Right atrium auricular region (tissue), 2 donors: ENCODE measurements around the gene ZNF860. TPM values are rescaled to one million over a fixed set of nuclear protein-coding genes. Genes with fewer than 3 reads are reported as not detected.
A peak's percentile ranks its signal among the peaks of the same experiment; 100 is the strongest.

ENCODE experiments used
- DNase-seq: peaks from one replicate; pipeline ENCODE4 v3.0.0-alpha.2; 2019; ENCODE audit warnings: low spot score
- H3K27ac ChIP-seq, 2 donors: fragments of 200-600 bp; sonication (generic); 1 replicate in 1 of 2; 2 replicates in 1 of 2; pipeline ENCODE4 v1.5.1; 2016 to 2019
- H3K27me3 ChIP-seq, 2 donors: fragments of 200-600 bp; sonication (generic); one replicate each; pipeline versions ENCODE4 v1.5.1 to v1.6.0; 2017 to 2019
- H3K36me3 ChIP-seq: fragments of 200-600 bp; sonication (generic); one replicate; pipeline ENCODE4 v1.5.1; 2016
- H3K4me1 ChIP-seq, 2 donors: fragments of 200-600 bp; sonication (generic); one replicate each; pipeline versions ENCODE4 v1.5.1 to v1.6.0; 2017 to 2019
- H3K4me3 ChIP-seq, 2 donors: fragments of 200-600 bp; sonication (generic); 1 replicate in 1 of 2; 2 replicates in 1 of 2; pipeline ENCODE4 v1.5.1; 2017 to 2019; ENCODE audit warnings: mild to moderate bottlenecking in 1 of 2, moderate library complexity in 1 of 2
- H3K9me3 ChIP-seq, 2 donors: fragments of 200-600 bp; sonication (generic); one replicate each; pipeline ENCODE4 v1.5.1; 2019
- CTCF ChIP-seq, 2 donors: fragments of 200-600 bp; sonication (generic); IDR thresholded peaks; one replicate each; pipeline ENCODE4 v1.5.1; 2019; ENCODE audit warnings: antibody characterized with exemption in 2 of 2
- total RNA-seq, 2 donors: library from RNA; depleted of rRNA; stranded (reverse); fragments of >200 nt; gene quantifications; one replicate each; pipeline ENCODE4 v1.1.0, GENCODE V29; 2016

ZNF860 gene
- total RNA-seq, 2 donors from 2014 or later: 0.28 TPM; not detected in 1

- peaks cover 0 to 4% of the 10 kb centered on the region in 2 donors for H3K4me1 ChIP-seq
- H3K27me3 ChIP-seq: no peaks in the 10 kb centered on the region
- H3K27ac ChIP-seq: no peak overlapping the region
- H3K4me3 ChIP-seq: no peak overlapping the region
- no peaks in the 10 kb centered on the region for H3K9me3 ChIP-seq
- H3K36me3 ChIP-seq: no peaks in the 10 kb centered on the region
- no peak for DNase-seq
- TF ChIP-seq CTCF (IDR thresholded peaks at IDR 0.05): no peak
Measured at GRCh38 chr3:31937225-31937624, 44.3 kb upstream of the ZNF860 start.

- Histone ChIP-seq H3K27me3 (no peaks in the 10 kb centered on the region), H3K4me3 (no peak overlapping the region), H3K27ac (no peak overlapping the region), H3K4me1 (peaks cover 0 to 19% of the 10 kb centered on the region in 2 donors), H3K9me3 (no peaks in the 10 kb centered on the region), H3K36me3 (no peaks in the 10 kb centered on the region)
- TF ChIP-seq CTCF (IDR thresholded peaks at IDR 0.05): no peak
- DNase-seq: no peak
Measured at GRCh38 chr3:31942446-31942845, 39.1 kb upstream of the ZNF860 start.

DNA sequence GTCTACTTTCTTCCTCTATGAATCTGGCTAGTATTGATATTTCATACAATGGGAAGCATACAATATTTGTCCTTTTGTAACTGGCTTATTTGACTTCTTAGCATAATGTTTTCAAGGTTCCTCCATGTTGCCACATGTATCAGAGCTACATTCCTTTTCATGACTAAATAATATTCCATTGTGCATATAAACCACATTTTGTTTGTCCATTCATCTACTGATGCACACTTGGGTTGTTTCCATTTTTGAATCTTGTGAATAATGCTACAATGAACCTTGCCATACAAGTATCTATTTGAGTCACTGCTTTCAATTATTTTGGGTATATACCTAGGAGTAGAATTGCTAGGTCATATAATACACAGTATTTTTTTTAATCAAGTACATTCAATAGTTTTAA, 38.5 kb upstream of the ZNF860 start:
- no peak for DNase-seq

GRCh38 chr3:31945738-31946052, 35.9 kb upstream of the ZNF860 start:
- no peak for TF ChIP-seq CTCF (IDR thresholded peaks at IDR 0.05)
- Histone ChIP-seq H3K9me3 (peaks cover 0 to 9% of the 10 kb centered on the region in 2 donors), H3K27me3 (no peaks in the 10 kb centered on the region), H3K27ac (peak overlapping the region; percentile 6 to 18), H3K4me1 (peaks cover 0 to 19% of the 10 kb centered on the region in 2 donors), H3K36me3 (no peaks in the 10 kb centered on the region), H3K4me3 (no peak overlapping the region)
- DNase-seq: no peak

More for the DNA sequence above, 38.5 kb upstream of the ZNF860 start:
- H3K27ac ChIP-seq: no peak overlapping the region
- H3K36me3 ChIP-seq: no peaks in the 10 kb centered on the region
- peaks cover 0 to 19% of the 10 kb centered on the region in 2 donors for H3K4me1 ChIP-seq
- H3K4me3 ChIP-seq: no peak overlapping the region
- no peaks in the 10 kb centered on the region for H3K9me3 ChIP-seq
- no peaks in the 10 kb centered on the region for H3K27me3 ChIP-seq
- no peak for TF ChIP-seq CTCF (IDR thresholded peaks at IDR 0.05)

DNA sequence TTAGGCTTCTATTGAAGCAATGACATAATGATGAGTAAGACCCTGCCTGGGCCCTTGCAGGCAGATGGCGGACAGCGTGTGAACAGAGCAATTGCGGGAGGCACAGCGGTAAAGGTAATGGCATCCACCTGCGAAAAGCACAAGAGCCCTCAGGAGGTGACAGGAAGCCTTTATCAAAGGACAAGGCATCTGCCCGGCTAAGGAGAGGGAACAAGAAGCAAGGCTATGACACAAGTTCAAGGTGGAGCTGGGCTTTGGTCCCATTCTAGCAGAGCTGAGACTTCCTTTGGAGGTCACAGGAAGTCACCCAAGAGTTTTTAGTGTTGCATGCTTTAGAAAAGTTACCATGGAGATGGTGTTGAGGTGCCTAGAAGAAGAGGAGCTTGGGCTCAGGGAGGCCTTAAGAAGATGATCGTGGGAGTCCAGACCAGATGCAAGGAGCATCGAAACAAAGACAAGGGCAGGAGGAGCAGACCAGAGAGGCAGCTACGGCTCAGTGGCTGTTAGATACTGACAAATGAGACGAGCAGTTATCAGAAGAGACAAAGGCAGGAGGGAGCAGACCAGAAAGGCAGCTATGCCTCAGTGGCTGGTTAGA, 35.0 kb upstream of the ZNF860 start:
- H3K27ac ChIP-seq: peak overlapping the region in 1 of 2 donors; percentile 23
- DNase-seq: no peak
- TF ChIP-seq CTCF (IDR thresholded peaks at IDR 0.05): no peak
- H3K36me3 ChIP-seq: no peaks in the 10 kb centered on the region
- peaks cover 0 to 16% of the 10 kb centered on the region in 2 donors for H3K4me1 ChIP-seq
- H3K4me3 ChIP-seq: no peak overlapping the region
- H3K27me3 ChIP-seq: no peaks in the 10 kb centered on the region
- H3K9me3 ChIP-seq: peaks cover 0 to 9% of the 10 kb centered on the region in 2 donors

- H3K27me3 ChIP-seq: no peaks in the 10 kb centered on the region
- peak overlapping the region in 1 of 2 donors; percentile 23 for H3K27ac ChIP-seq
- H3K9me3 ChIP-seq: peaks cover 0 to 9% of the 10 kb centered on the region in 2 donors
- DNase-seq: no peak
- H3K36me3 ChIP-seq: no peaks in the 10 kb centered on the region
- TF ChIP-seq CTCF (IDR thresholded peaks at IDR 0.05): no peak
- H3K4me1 ChIP-seq: peaks cover 0 to 15% of the 10 kb centered on the region in 2 donors
- H3K4me3 ChIP-seq: no peak overlapping the region
Measured at GRCh38 chr3:31947162-31947561, 34.4 kb upstream of the ZNF860 start.
